ENCODE data around the gene ADGRE3.
A peak's percentile ranks its signal among the peaks of the same experiment; 100 is the strongest.

The ADGRE3 gene

GRCh38 chr19:14674764-14675163, at the start of gene ADGRE3:
Gene ADGRE3 (minus strand): TSS chr19:14674844. CDS start chr19:14674770, 74 bp downstream.
- DNase-seq: no peak

- no peak for DNase-seq
Measured at GRCh38 chr19:14722127-14722526, 47.5 kb upstream of the ADGRE3 start.

- no peak for DNase-seq
Measured at GRCh38 chr19:14719162-14719561, 44.5 kb upstream of the ADGRE3 start.

- DNase-seq: no peak
Measured at GRCh38 chr19:14718522-14719116, 44.0 kb upstream of the ADGRE3 start.

- DNase-seq: no peak
Measured at GRCh38 chr19:14715841-14716240, 41.2 kb upstream of the ADGRE3 start.

GRCh38 chr19:14704450-14704849, 29.8 kb upstream of the ADGRE3 start:
- no peak for DNase-seq

- DNase-seq: no peak
Measured at GRCh38 chr19:14703833-14704232, 29.2 kb upstream of the ADGRE3 start.

GRCh38 chr19:14700711-14701375, 26.2 kb upstream of the ADGRE3 start:
- DNase-seq: no peak

GRCh38 chr19:14699641-14700040, 25.0 kb upstream of the ADGRE3 start:
- DNase-seq: no peak

- DNase-seq: no peak
Measured at GRCh38 chr19:14695471-14695870, 20.8 kb upstream of the ADGRE3 start.

GRCh38 chr19:14694641-14695266, 20.1 kb upstream of the ADGRE3 start:
- no peak for DNase-seq

GRCh38 chr19:14689598-14690503, 15.2 kb upstream of the ADGRE3 start, which contains the start of gene ZNF333:
Gene ZNF333 (plus strand): TSS chr19:14690048. CDS start chr19:14693492, 3,444 bp downstream.
- DNase-seq: peak; percentile 95 to 96

- peak; percentile 45 to 48 for DNase-seq
Measured at GRCh38 chr19:14686411-14686810, 11.8 kb upstream of the ADGRE3 start.

GRCh38 chr19:14683439-14683838, 8.8 kb upstream of the ADGRE3 start:
- DNase-seq: peak; percentile 25 to 46

- DNase-seq: no peak
Measured at GRCh38 chr19:14682084-14682483, 7.4 kb upstream of the ADGRE3 start.

GRCh38 chr19:14678199-14678598, 3.6 kb upstream of the ADGRE3 start:
- no peak for DNase-seq

GRCh38 chr19:14677464-14677863, 2.8 kb upstream of the ADGRE3 start:
- no peak for DNase-seq

- no peak for DNase-seq
Measured at GRCh38 chr19:14676762-14677161, 2.1 kb upstream of the ADGRE3 start.

GRCh38 chr19:14673088-14673487, 1.6 kb downstream of the ADGRE3 start:
- no peak for DNase-seq

- peak; percentile 32 to 50 for DNase-seq
Measured at GRCh38 chr19:14672188-14672872, 2.3 kb downstream of the ADGRE3 start.

GRCh38 chr19:14670408-14670807, 4.2 kb downstream of the ADGRE3 start:
- DNase-seq: no peak

- no peak for DNase-seq
Measured at GRCh38 chr19:14669940-14670339, 4.7 kb downstream of the ADGRE3 start.

All from CD4-positive, alpha-beta T cell treated with Interleukin-4 for 1 hour (primary cell).